Measurements from ENCODE around the gene LHFPL6.

GRCh38 chr13:39452417-39452816, 150.6 kb downstream of the LHFPL6 start:
- no peak for TF ChIP-seq CTCF (IDR thresholded peaks at IDR 0.05; ENCODE audit: poor library complexity)
- no peak for TF ChIP-seq EZH2 (IDR thresholded peaks at IDR 0.05; ENCODE audit: borderline replicate concordance)
- no peak for TF ChIP-seq EZH2phosphoT487 (IDR thresholded peaks at IDR 0.05; ENCODE audit: low read depth, severe bottlenecking, unreplicated experiment)

Data from hepatocyte (in vitro differentiated cells).